GM10248 (cell line): ENCODE results near the gene GLTP.

ENCODE experiments used
- CTCF ChIA-PET: fragments of 300-600 bp; sonication (Branson Sonifier 250); formaldehyde crosslinking; extraction: SDS; loops from one replicate; lab custom pipeline; 2021; ENCODE audit warnings: antibody characterized with exemption; lab: Yijun Ruan, JAX
- POLR2A ChIA-PET: fragments of 350-650 bp; sonication (Branson Sonifier 250); formaldehyde crosslinking; extraction: SDS; loops from one replicate; lab custom pipeline; 2020; ENCODE audit warnings: antibody characterized with exemption; lab: Yijun Ruan, JAX
- DNase-seq: peaks from one replicate; pipeline ENCODE4 v3.0.0; 2012; ENCODE audit errors: extremely low spot score
- CTCF ChIP-seq: IDR thresholded peaks from 2 replicates; pipeline ENCODE4 v1.5.1; 2012; ENCODE audit warnings: mild to moderate bottlenecking, low read depth; ENCODE audit errors: extremely low read depth, missing control alignments, control extremely low read depth

GLTP gene

DNA sequence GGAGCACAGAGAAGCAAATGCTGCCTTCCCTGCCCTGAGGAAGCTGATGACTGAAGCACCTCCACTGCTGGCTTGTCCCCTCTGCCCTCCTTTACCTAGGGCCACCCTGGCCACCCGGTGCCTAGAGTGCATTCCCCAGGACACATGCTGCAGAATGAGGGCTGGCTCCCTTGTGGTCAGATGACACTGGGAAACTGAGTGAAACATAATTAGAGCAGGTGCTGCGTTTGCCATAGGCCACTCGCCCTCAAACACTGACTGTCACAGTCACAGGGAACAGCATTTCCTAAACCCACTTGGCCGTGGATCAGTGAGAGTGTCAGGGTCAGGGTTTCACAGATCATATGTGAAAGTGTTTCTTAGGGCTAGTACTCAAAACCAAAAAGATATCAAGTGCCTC lies 35.7 kb upstream of the GLTP start:
- CTCF ChIA-PET, result interaction anchor here (1.6 to 2.5 kb wide), 2 partner anchors 10 to 12 kb away, joined by 4 to 8 read pairs; no protein-coding TSS in a partner anchor
- no peak for TF ChIP-seq CTCF
- POLR2A ChIA-PET, result no interaction called here
- no peak for DNase-seq

- ChIA-PET CTCF (interaction anchor here (1.0 to 2.5 kb wide), 4 partner anchors 11 to 264 kb away, joined by 3 to 8 read pairs (median 4); no protein-coding TSS in a partner anchor), POLR2A (no interaction called here)
- DNase-seq, result no peak
- TF ChIP-seq CTCF, result no peak
Measured at GRCh38 chr12:109915171-109916040, 35.1 kb upstream of the GLTP start.

GRCh38 chr12:109914461-109914860 lies 34.1 kb upstream of the GLTP start:
- no peak for DNase-seq
- TF ChIP-seq CTCF, result no peak
- CTCF ChIA-PET, result interaction anchor here (1.0 to 2.5 kb wide), 5 partner anchors 12 to 265 kb away, joined by 3 to 8 read pairs (median 3); no protein-coding TSS in a partner anchor
- POLR2A ChIA-PET, result no interaction called here

- TF ChIP-seq CTCF, result no peak
- no peak for DNase-seq
- ChIA-PET CTCF (interaction anchor here (1.4 kb wide), 1 partner anchor 19 kb away, joined by 3 read pairs; no protein-coding TSS in a partner anchor), POLR2A (no interaction called here)
Measured at GRCh38 chr12:109912855-109913321, 32.5 kb upstream of the GLTP start.

DNA sequence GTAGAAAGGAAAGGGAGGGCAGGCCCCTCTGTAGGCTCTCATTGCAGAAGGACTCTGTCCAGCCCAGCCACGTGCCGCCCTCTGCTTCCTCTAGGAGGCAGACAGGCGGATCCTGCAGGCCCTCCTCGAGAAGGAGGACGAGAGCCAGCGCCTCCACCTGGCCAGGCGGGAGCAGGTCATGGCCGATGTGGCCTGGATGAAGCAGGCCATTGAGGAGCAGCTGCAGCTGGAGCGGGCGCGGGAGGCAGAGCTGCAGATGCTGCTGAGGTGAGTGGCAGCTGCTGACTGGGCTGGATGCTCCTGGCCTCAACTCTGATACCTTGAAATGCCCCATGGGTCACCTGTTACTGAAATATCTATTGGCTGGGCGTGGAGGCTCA lies 30.6 kb upstream of the GLTP start:
- ChIA-PET POLR2A (no interaction called here), CTCF (no interaction called here)
- DNase-seq, result no peak
- no peak for TF ChIP-seq CTCF

GRCh38 chr12:109910254-109910968 lies 30.1 kb upstream of the GLTP start:
- no peak for DNase-seq
- TF ChIP-seq CTCF, result no peak
- CTCF ChIA-PET, result no interaction called here
- POLR2A ChIA-PET, result no interaction called here
